Measurements from ENCODE around the gene PHACTR3.

DNA sequence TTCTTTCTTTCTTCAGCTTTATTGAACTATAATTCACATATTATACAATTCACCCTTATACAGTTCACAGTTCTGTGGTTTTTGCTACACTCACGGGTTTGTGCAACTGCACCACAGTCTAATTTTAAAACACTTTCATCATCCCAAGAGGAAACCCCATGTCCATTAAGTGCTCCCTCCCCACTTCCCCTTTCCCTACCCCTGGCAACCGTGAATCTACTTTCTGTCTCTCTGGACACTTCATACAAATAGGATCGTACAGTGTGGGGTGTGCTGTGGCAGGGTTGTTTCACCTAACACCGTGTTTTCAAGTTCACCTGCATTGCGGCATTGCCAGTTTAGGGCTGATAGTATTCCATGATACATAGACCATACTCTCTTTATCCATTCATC lies 118.8 kb downstream of the PHACTR3 start:
- TF ChIP-seq, protein P1, sequence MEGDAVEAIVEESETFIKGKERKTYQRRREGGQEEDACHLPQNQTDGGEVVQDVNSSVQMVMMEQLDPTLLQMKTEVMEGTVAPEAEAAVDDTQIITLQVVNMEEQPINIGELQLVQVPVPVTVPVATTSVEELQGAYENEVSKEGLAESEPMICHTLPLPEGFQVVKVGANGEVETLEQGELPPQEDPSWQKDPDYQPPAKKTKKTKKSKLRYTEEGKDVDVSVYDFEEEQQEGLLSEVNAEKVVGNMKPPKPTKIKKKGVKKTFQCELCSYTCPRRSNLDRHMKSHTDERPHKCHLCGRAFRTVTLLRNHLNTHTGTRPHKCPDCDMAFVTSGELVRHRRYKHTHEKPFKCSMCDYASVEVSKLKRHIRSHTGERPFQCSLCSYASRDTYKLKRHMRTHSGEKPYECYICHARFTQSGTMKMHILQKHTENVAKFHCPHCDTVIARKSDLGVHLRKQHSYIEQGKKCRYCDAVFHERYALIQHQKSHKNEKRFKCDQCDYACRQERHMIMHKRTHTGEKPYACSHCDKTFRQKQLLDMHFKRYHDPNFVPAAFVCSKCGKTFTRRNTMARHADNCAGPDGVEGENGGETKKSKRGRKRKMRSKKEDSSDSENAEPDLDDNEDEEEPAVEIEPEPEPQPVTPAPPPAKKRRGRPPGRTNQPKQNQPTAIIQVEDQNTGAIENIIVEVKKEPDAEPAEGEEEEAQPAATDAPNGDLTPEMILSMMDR (IDR thresholded peaks at IDR 0.05 in 8 of 11, conservative IDR thresholded peaks at IDR 0.05 in 3 of 11), result no peak
- TF ChIP-seq POLR2AphosphoS5 (IDR thresholded peaks at IDR 0.05), result no peak

Measured in spleen (tissue), 7 donors.